A673 (cell line): Measurements from ENCODE around the gene SNAP47. TPM values are rescaled to one million over a fixed set of nuclear protein-coding genes. Genes with fewer than 3 reads are reported as not detected.

Experiments used
- BruUV-seq: library from RNA; stranded (reverse); fragments of 400-500 nt; replicated peaks from 2 replicates; lab custom pipeline; 2021; lab: Mats Ljungman, UMichigan
- CTCF ChIA-PET: fragments of 300-600 bp; sonication (Branson Sonifier 250); formaldehyde crosslinking; loops from one replicate; lab custom pipeline; 2022; ENCODE audit warnings: antibody characterized with exemption; lab: Charles Lee
- POLR2A ChIA-PET: fragments of 300-600 bp; sonication (Branson Sonifier 250); formaldehyde crosslinking; loops from one replicate; lab custom pipeline; 2022; ENCODE audit warnings: antibody characterized with exemption; ENCODE audit not compliant: low non-redundant PET; lab: Charles Lee
- DNase-seq: peaks from one replicate; pipeline ENCODE4 v3.0.0-alpha.2; 2015; ENCODE audit warnings: low spot score
- H3K27ac ChIP-seq: fragments of 200-600 bp; sonication (generic); 2 replicates; pipeline ENCODE4 v1.5.1; 2016; ENCODE audit warnings: mixed run types, low read depth, mild to moderate bottlenecking, mixed read lengths, antibody characterized with exemption, low read length; ENCODE audit not compliant: poor library complexity, severe bottlenecking
- H3K27me3 ChIP-seq: fragments of 200-600 bp; sonication (generic); replicated peaks from 2 replicates; pipeline ENCODE4 v1.6.1; 2017; ENCODE audit warnings: mixed run types, low read depth, mild to moderate bottlenecking, mixed read lengths, antibody characterized with exemption, low read length; ENCODE audit not compliant: insufficient read depth, poor library complexity
- H3K36me3 ChIP-seq: fragments of 200-600 bp; sonication (generic); 2 replicates; pipeline ENCODE4 v1.6.1; 2016; ENCODE audit warnings: mixed run types, mild to moderate bottlenecking, mixed read lengths, antibody characterized with exemption, low read length; ENCODE audit not compliant: insufficient read depth, poor library complexity, severe bottlenecking
- H3K4me1 ChIP-seq: fragments of 200-600 bp; sonication (generic); 2 replicates; pipeline ENCODE4 v1.6.1; 2017; ENCODE audit warnings: mixed run types, mild to moderate bottlenecking, mixed read lengths, antibody characterized with exemption, low read length; ENCODE audit not compliant: insufficient read depth, poor library complexity, severe bottlenecking
- H3K4me3 ChIP-seq: fragments of 200-600 bp; sonication (generic); 2 replicates; pipeline ENCODE4 v1.5.1; 2016; ENCODE audit warnings: low read depth, mixed run types, mild to moderate bottlenecking, mixed read lengths, low read length; ENCODE audit not compliant: poor library complexity, severe bottlenecking
- H3K9me3 ChIP-seq: fragments of 200-600 bp; sonication (generic); 2 replicates; pipeline ENCODE4 v1.6.1; 2016; ENCODE audit warnings: mixed run types, low read depth, mild to moderate bottlenecking, mixed read lengths, antibody characterized with exemption, low read length; ENCODE audit not compliant: poor library complexity, severe bottlenecking
- EZH2 ChIP-seq: fragments of 200-600 bp; sonication (generic); IDR thresholded peaks from 2 replicates; pipeline ENCODE4 v1.6.1; 2017; ENCODE audit warnings: borderline replicate concordance, low read depth, mild to moderate bottlenecking, mixed read lengths, antibody characterized with exemption, low read length; ENCODE audit not compliant: poor library complexity, severe bottlenecking
- intact Hi-C: fragments of 100-400 bp; cut with micrococcal nuclease; formaldehyde crosslinking; loops from one replicate; pipeline ENCODE4 v1.10.0; 2022; ENCODE audit not compliant: unreplicated experiment
- total RNA-seq: library from RNA; stranded (reverse); gene quantifications from 2 replicates; pipeline ENCODE4 v1.2.3, GENCODE V29; 2021
- TF ChIP-seq, protein P1 (sequence below): fragments of 300-800, 200-600 bp; sonication (generic); conservative IDR thresholded peaks from 2 replicates; pipeline ENCODE4 v1.5.1; 2017; ENCODE audit warnings: low read depth, mild to moderate bottlenecking, antibody characterized with exemption, low read length, moderate library complexity, mixed read lengths

The SNAP47 gene
- total RNA-seq, 1 experiment from 2014 or later, result 36.4 TPM

DNA sequence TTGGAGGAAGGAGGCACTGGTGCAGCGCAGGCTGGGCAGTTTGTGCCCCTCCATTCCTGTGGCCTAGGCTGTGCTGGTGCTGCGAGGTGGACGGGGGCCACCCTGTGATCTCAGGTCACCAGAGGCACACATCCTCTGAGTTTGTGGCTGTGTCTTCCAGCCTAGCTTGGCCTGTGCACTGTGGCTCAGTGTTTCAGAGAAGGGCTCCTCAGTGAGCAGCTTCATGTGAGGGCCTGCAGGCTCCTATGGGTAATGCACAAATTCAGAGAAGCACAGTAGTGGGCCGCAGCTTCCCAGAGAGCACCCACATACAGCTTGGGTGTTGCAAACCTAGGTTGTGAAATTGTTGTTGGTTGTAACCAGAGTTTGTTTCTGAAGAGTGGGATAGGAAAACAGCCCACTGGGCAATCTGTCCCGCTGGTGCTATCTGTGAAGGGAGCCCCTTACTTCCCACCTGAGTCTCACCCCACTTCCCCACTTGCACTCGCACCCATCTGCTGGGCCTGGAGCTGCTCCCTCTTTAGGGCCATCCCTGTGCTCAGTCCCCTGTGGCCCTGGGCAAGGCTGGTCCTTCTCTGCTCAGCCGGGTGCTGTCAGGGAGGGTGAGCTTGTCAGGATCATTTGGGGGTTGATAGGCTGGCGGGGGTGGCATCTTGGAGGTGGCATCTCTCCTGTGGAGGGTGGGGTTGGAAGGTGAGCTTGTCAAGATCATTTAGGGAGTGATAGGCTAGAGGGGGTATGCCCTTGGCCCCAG is 30.2 kb downstream of the SNAP47 start:
- H3K27me3 ChIP-seq, result no peaks in the 10 kb centered on the region
- no peak for DNase-seq
- intact Hi-C loops, result loop anchor here (10.0 kb wide), 1 partner anchor 309 kb away; no protein-coding TSS in a partner anchor
- H3K4me3 ChIP-seq, result no peak overlapping the region
- ChIA-PET POLR2A (no interaction called here), CTCF (no interaction called here)
- BruUV-seq, result no TSS peak
- peaks cover 9% of the 10 kb centered on the region for H3K36me3 ChIP-seq
- peaks cover 10% of the 10 kb centered on the region for H3K4me1 ChIP-seq
- H3K9me3 ChIP-seq, result no peaks in the 10 kb centered on the region
- no peak overlapping the region for H3K27ac ChIP-seq
- TF ChIP-seq EZH2, result no peak
- TF ChIP-seq, protein P1, sequence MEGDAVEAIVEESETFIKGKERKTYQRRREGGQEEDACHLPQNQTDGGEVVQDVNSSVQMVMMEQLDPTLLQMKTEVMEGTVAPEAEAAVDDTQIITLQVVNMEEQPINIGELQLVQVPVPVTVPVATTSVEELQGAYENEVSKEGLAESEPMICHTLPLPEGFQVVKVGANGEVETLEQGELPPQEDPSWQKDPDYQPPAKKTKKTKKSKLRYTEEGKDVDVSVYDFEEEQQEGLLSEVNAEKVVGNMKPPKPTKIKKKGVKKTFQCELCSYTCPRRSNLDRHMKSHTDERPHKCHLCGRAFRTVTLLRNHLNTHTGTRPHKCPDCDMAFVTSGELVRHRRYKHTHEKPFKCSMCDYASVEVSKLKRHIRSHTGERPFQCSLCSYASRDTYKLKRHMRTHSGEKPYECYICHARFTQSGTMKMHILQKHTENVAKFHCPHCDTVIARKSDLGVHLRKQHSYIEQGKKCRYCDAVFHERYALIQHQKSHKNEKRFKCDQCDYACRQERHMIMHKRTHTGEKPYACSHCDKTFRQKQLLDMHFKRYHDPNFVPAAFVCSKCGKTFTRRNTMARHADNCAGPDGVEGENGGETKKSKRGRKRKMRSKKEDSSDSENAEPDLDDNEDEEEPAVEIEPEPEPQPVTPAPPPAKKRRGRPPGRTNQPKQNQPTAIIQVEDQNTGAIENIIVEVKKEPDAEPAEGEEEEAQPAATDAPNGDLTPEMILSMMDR, result no peak

DNA sequence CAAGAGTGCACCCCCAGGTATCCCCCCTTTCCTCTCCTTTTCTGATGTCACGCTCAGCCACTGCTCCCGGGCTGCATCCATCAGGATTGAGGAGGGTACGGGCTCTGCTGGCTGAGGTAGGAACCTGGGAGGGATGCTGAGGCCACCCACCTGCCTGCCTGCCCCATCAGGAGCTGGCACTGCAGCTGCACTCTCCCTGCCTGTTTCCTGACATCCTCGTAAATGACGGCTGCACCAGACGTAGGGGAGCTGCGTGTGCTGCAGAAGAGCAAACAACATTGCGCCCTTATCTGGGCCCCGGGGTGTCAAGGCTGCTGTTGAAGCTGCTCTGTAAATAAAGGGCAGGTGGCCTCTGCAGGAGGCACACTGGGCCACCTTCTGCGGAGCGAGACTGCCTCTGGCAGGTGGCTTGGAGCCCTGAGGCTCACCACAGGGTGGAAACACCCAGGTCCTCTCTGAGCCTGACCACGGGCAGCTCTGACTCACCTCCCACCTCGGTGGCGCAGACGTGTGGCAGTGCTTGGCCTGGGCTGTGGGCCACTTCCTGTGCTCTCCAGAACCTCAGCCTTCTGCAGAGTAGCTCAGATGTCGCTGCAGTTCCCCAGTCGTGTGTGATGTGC is 30.9 kb downstream of the SNAP47 start:
- no peak for DNase-seq
- H3K27ac ChIP-seq, result no peak overlapping the region
- no TSS peak for BruUV-seq
- ChIA-PET POLR2A (no interaction called here), CTCF (no interaction called here)
- intact Hi-C loops, result loop anchor here (10.0 kb wide), 1 partner anchor 309 kb away; no protein-coding TSS in a partner anchor
- no peaks in the 10 kb centered on the region for H3K9me3 ChIP-seq
- TF ChIP-seq, protein P1, result no peak
- TF ChIP-seq EZH2, result no peak
- peaks cover 10% of the 10 kb centered on the region for H3K4me1 ChIP-seq
- H3K27me3 ChIP-seq, result no peaks in the 10 kb centered on the region
- H3K4me3 ChIP-seq, result no peak overlapping the region
- H3K36me3 ChIP-seq, result peaks cover 9% of the 10 kb centered on the region

DNA sequence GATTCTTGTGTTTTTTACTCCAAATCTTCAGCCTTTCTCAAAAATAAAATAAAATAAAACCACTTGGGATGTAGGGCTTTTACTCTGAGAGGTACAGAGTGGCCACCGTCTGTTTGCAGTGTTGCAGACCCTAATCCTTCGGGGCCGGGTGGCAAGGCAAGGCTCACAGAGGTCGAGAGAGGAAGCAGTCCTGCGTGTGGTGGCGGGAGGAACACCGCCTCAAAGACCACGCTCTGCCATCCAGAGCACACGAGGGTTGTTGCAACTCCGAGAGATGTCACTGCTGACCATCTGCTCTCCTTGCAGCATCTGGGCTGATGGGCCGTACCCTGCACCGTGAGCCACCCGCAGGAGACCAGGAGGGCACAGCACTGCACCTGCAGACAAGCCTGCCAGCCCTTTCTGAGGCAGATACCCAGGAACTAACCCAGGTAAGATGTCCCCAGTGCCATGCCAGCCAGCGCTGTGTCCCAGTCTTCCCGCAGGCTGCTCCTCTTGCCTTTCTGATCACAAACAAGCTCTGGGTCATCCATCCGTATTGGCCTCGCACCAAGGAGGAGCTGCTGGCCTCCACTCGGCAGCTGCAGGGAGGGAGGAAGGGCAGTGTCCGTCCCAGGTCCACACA is 31.5 kb downstream of the SNAP47 start:
- Histone ChIP-seq H3K9me3 (no peaks in the 10 kb centered on the region), H3K36me3 (peaks cover 9% of the 10 kb centered on the region), H3K27ac (no peak overlapping the region), H3K4me1 (peaks cover 10% of the 10 kb centered on the region), H3K4me3 (no peak overlapping the region), H3K27me3 (no peaks in the 10 kb centered on the region)
- no peak for TF ChIP-seq EZH2
- TF ChIP-seq, protein P1, result no peak
- intact Hi-C loops, result loop anchor here (10.0 kb wide), 1 partner anchor 308 kb away; no protein-coding TSS in a partner anchor
- DNase-seq, result no peak
- BruUV-seq, result no TSS peak
- CTCF ChIA-PET, result no interaction called here
- POLR2A ChIA-PET, result no interaction called here
